GM12801 (cell line): ENCODE measurements around the gene MS4A1.

ENCODE experiments used
- TF ChIP-seq, protein P1 (sequence below): IDR thresholded peaks from one replicate; pipeline ENCODE4 v1.5.1; 2011; ENCODE audit warnings: control low read depth; ENCODE audit not compliant: insufficient read length; ENCODE audit errors: extremely low read depth

Gene MS4A1

DNA sequence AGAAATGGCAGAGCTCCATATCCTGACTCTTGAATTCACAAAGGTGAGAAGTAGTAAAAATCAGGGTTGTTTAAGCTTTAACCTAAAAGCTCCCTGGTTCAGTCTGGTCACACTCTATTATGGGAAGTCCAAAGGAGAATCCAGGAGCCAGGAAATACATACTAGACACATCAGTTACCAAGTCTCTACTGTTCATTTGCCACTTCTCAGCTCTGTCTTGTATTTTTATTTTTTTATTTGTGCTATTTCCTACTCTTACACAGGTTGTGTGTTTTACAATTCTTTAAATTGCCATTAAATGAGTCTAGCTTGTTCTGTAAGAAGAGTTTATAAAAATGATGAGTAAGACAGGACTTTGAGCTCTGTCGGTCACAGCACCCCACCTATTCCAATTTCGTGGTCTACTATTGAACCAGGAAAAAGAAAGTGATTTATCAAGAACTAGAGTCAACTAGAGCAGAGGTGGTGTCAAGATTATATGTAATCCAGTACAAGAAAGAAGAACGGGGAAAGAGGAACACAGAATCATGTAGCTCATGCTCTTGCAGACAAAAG, 46.7 kb downstream of the MS4A1 start:
- TF ChIP-seq, protein P1, sequence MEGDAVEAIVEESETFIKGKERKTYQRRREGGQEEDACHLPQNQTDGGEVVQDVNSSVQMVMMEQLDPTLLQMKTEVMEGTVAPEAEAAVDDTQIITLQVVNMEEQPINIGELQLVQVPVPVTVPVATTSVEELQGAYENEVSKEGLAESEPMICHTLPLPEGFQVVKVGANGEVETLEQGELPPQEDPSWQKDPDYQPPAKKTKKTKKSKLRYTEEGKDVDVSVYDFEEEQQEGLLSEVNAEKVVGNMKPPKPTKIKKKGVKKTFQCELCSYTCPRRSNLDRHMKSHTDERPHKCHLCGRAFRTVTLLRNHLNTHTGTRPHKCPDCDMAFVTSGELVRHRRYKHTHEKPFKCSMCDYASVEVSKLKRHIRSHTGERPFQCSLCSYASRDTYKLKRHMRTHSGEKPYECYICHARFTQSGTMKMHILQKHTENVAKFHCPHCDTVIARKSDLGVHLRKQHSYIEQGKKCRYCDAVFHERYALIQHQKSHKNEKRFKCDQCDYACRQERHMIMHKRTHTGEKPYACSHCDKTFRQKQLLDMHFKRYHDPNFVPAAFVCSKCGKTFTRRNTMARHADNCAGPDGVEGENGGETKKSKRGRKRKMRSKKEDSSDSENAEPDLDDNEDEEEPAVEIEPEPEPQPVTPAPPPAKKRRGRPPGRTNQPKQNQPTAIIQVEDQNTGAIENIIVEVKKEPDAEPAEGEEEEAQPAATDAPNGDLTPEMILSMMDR, result no peak

DNA sequence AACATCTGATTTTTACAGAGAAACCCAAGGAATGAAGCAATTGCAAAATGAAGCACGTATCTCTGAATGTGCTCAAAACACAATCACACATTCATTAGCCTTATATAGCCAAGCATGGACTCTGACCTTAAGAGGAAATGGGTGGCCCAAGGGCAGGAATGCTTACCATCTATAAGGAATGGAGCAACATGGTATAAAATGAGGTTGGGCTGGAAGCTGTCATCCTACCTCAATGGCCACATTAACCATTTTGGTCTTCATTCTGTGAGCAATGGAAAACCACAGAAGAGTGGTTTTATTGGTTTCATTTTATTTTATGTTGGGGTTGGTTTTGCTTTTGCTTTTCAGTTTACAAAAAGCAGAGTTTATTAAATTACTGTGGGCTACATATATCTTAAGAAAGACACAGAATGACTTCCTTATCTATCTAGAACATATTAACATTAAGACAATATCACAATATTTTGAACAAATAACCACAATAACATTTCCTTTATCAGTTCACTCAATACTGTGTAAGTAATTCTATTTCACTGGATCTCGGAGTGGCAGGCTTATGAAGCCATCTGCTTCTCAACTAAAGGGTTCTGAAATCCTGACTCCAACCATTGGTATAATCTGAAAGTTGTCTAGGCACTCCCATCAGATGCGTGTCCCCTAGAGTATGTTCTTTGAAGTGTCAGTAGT, 48.7 kb downstream of the MS4A1 start:
- TF ChIP-seq, protein P1, result no peak

DNA sequence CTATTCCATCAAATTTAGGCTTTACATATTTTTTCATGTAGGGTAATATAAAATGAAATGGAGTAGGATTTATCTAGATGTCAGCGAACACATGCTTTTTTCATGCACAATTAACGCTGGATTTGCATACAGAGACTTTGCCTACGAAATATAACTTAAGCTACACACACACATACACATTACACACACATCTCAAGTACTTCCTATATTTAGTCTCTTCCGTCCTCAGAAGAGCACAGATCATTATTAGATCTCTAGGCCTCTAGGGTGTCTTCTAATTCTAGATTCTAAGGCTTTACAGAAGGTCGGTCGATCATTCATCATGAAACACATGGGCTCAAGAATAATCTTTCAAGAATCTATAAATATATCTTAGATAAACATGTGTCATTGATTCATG, 55.7 kb downstream of the MS4A1 start:
- TF ChIP-seq, protein P1, result no peak

DNA sequence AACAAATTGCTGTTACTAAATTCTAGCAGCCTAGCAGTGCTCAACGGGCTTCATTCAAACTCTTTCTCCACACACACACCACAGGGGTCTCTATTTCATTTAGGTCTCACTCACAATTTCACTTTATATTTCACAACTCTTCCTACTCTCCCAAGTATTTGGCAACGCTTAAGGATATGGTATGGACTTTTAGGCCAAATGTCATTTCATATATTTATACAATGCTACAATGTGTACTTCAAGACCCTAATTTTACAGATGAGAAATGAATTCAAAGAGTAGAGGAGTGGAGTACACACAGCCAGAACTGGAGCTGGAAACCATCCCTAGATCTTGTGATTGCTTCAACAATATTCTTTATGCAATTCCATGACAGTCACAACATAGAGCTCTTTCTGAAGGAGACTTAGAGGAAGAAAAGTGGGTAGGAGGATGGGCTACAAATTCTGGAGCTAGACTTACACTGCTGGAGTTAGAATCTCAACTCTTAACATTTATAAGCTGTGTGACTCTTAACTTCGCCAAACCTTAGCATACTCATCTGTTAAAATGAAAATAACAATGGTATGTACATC, 57.1 kb downstream of the MS4A1 start:
- TF ChIP-seq, protein P1, result no peak

DNA sequence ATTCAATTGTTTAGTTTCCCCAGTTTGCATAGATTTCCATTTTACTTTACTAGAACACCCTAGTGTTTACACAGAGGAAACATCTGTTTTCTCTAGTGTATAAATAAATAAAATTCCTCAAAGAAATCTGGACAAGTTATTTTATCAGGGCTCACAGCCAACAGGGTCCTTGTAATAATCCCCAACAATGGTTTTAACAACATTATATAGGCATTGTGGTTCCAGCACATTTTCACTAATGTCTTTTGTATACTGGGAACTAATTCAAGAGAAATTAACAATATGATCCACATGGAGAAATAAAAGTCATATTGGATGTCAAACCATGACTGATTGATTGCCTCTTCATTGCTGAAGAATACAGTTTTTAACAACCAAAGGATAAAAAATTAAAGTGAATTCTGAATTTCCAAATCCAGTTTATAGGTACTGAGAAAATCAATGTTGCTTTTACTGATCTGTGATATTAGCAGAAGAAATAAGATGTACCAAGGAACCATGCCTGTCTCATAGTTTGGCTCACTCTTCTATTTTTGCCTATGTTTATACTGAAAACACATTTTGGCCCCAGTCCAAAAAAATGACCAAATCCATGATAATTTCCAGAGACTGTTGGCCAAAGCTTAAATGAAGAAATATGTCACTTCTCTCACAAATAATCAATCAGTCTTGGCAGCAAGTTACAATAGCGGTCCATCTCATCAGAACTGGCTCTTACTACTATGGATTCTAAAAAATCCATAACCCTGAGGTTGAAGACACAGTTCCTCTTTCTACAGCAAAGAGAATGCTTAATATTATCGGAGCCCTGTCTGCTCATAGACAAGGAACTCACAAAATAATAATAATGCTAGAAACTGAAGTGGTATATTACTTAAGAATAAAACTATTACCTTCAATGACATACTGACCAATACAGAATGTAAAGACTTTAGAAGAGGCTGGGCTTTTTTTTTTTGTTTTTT, 58.1 kb downstream of the MS4A1 start:
- TF ChIP-seq, protein P1, result no peak

DNA sequence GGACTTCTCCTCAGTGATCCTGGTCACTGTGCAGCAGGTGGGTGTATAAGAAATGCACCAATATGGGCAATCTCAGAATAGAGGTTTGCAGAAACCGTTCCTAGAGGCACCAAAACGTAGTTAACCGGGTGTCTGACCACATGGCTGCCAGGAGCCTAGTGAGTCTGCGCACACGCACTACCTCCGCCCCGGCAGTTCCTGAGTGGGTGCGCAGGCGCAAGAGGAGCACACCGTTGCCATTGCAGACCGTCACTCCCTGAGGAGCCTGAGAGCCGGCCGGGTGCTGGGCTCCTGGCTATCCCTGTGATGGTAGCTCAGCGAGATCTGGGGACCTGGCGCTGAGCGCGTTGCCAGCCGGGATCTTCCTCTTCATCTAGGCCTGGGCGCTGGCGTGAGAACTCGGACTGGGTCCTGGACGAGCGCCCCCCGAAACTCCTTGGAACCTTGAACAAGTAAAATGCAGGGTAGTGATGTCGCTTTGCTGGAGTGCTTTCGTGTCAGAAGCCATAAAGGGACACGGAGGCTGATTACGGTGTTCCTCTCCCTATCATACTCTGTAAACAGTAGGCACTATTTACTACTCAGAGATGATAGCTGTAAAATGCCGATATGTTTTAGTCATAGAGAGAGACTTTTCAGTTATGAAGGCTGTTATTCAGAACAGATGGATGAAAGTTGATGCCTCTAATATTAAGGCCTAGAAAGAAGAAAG, 59.7 kb downstream of the MS4A1 start, which contains the start of gene MS4A13:
TSS of gene MS4A13 (plus strand) at position 249 of the 712 bp plus-strand sequence. CDS start 2,692 bp downstream, outside the sequence.
- TF ChIP-seq, protein P1, result no peak
